ENCODE data around the gene WRNIP1.
"Not testable (repeated sequence)": the region's sequence is repeated elsewhere in the genome, so short reads cannot be mapped to it uniquely, and the experiment has no call there.

Gene WRNIP1

GRCh38 chr6:2790588-2791449 is 25.6 kb downstream of the WRNIP1 start:
- DNase-seq: peak; percentile 47

- no peak for DNase-seq
Measured at GRCh38 chr6:2791450-2791974, 26.3 kb downstream of the WRNIP1 start.

- DNase-seq: no peak
Measured at GRCh38 chr6:2792330-2793110, 27.3 kb downstream of the WRNIP1 start.

- peak; percentile 51 for DNase-seq
Measured at GRCh38 chr6:2793534-2794151, 28.4 kb downstream of the WRNIP1 start.

- no peak for DNase-seq
Measured at GRCh38 chr6:2794171-2794730, 29.1 kb downstream of the WRNIP1 start.

GRCh38 chr6:2795162-2795561 is 30.0 kb downstream of the WRNIP1 start:
- no peak for DNase-seq

GRCh38 chr6:2795956-2796355 is 30.8 kb downstream of the WRNIP1 start:
- DNase-seq: no peak

GRCh38 chr6:2796861-2797260 is 31.7 kb downstream of the WRNIP1 start:
- DNase-seq: no peak

GRCh38 chr6:2797564-2798031 is 32.4 kb downstream of the WRNIP1 start:
- DNase-seq: no peak

- DNase-seq: no peak
Measured at GRCh38 chr6:2798586-2799134, 33.5 kb downstream of the WRNIP1 start.

- DNase-seq: peak; percentile 27
Measured at GRCh38 chr6:2799936-2800527, 34.8 kb downstream of the WRNIP1 start.

- no peak for DNase-seq
Measured at GRCh38 chr6:2800552-2801316, 35.5 kb downstream of the WRNIP1 start.

- not testable (repeated sequence) for DNase-seq
Measured at GRCh38 chr6:2801687-2802086, 36.5 kb downstream of the WRNIP1 start.

- no peak for DNase-seq
Measured at GRCh38 chr6:2802521-2803060, 37.4 kb downstream of the WRNIP1 start.

- no peak for DNase-seq
Measured at GRCh38 chr6:2803731-2804429, 38.7 kb downstream of the WRNIP1 start.

- no peak for DNase-seq
Measured at GRCh38 chr6:2804516-2804915, 39.3 kb downstream of the WRNIP1 start.

- no peak for DNase-seq
Measured at GRCh38 chr6:2805031-2805430, 39.8 kb downstream of the WRNIP1 start.

- no peak for DNase-seq
Measured at GRCh38 chr6:2806644-2807043, 41.5 kb downstream of the WRNIP1 start.

- no peak for DNase-seq
Measured at GRCh38 chr6:2807342-2808090, 42.3 kb downstream of the WRNIP1 start.

GRCh38 chr6:2809015-2809414 is 43.8 kb downstream of the WRNIP1 start:
- no peak for DNase-seq

All from NK-92 treated with Interleukin-12 subunit alpha and Interleukin-12 subunit beta, amount 100 ng/mL, for 24 hours (cell line).